ENCODE measurements around the gene KAT2A. TPM values are rescaled to one million over a fixed set of nuclear protein-coding genes. Genes with fewer than 3 reads are reported as not detected.

The KAT2A gene
- total RNA-seq, 1 experiment from 2014 or later, result 24.8 TPM

DNA sequence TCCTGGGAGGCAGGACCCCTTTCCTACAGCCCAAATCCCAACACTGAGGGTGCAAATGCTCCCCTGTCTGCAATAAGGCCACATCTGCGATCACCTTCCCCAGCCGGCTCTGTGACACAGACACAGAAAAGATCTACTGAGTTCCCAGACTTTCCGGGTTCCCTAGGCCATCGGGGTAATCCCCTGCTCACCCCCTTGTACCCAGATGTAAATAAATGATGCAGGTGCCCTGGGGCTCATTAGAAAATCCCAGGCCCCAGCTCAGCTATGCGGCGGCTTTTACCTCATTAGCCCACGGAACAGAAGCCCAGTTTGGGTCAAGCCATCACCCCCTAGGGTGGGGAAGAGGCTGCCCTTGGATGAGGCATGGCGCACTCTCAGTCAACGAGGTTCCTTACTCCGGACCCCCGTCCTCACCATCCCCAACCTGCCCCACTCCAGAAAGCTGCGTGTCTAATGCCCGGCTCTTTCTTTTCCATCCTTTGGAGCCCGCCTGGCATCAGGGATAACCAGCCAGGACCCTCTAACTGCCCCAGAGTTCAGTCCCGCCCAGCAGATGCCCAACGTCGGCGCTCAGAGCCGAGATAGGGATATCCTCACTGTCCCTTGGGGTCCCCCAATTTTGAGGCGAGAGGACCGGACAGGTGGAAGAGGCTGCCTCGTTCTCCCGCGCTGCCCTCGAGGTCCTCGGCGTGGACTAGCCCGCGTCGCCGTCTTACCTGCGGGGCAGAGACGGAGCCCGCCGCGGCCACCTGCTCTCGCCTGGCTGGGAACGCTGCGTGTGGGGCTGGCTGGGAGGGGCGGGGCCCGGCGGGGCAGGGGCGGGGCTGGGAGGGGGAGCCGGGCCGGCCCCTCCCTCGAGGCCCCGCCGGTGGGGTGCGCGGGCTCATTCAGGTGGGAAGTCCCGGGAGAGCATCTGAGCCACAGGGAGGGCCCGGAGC lies 23.2 kb downstream of the KAT2A start, which contains the start of gene ZNF385C:
ZNF385C (minus strand) TSS at position 783 of the 941 bp plus-strand sequence. CDS start 35,417 bp downstream, outside the sequence.
- Histone ChIP-seq H3K36me3 (replicated peaks; ENCODE audit: control insufficient read depth, insufficient read depth, low read length) (no peaks in the 10 kb centered on the region), H3K27me3 (ENCODE audit: control insufficient read depth, insufficient read depth, low read length) (peaks cover 20% of the 10 kb centered on the region), H3K4me3 (ENCODE audit: insufficient read depth, low read depth, low read length) (peak within 1 kb of the TSS; percentile 34; the same call in 1 of the 2 replicates)
- peak; percentile 96 for DNase-seq

DNA sequence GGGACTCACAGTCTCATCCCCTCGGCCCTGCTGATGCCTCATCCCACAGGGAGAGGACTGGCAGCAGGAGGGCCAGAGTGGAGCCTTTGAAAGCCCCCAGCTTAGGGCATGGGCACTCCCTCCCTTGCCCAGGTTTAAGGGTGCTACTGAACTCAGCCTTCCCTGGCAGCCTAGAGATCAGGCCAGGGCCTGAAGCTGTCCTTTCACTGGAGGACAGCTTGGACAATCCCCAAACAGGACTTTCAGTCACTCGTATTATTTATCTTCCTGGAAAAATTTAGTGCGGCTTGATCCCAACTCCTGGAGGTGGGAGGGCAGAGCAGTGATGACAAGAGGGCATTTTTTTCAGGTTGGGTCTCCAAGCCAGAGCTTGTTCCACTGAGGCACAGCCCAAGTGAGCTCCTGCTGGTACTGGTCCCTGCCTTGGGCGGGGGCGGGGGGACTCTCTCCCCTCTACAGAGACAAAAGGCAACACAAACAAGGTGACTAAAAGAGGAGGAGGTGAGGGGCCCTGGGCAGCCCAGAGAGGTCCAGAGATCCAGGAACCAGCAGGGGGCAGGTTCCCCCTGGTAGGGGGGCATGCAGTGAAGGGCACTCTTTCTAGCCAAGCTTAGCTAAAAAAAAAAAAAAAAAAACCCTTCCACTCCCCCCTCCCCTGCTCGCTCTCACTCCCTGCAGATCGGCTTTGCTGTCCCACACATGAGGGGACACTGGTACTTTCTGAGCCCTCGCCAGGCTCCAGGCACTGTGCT lies 24.6 kb downstream of the KAT2A start:
- DNase-seq, result no peak
- no peak overlapping the region for H3K4me3 ChIP-seq (ENCODE audit: insufficient read depth, low read depth, low read length)
- H3K36me3 ChIP-seq (replicated peaks; ENCODE audit: control insufficient read depth, insufficient read depth, low read length), result no peaks in the 10 kb centered on the region
- peaks cover 20% of the 10 kb centered on the region for H3K27me3 ChIP-seq (ENCODE audit: control insufficient read depth, insufficient read depth, low read length)

- Histone ChIP-seq H3K36me3 (replicated peaks; ENCODE audit: control insufficient read depth, insufficient read depth, low read length) (no peaks in the 10 kb centered on the region), H3K27me3 (ENCODE audit: control insufficient read depth, insufficient read depth, low read length) (peaks cover 20% of the 10 kb centered on the region), H3K4me3 (ENCODE audit: insufficient read depth, low read depth, low read length) (no peak overlapping the region)
- no peak for DNase-seq
Measured at GRCh38 chr17:42094375-42095069, 26.6 kb downstream of the KAT2A start.

- Histone ChIP-seq H3K36me3 (replicated peaks; ENCODE audit: control insufficient read depth, insufficient read depth, low read length) (no peaks in the 10 kb centered on the region), H3K27me3 (ENCODE audit: control insufficient read depth, insufficient read depth, low read length) (peaks cover 13% of the 10 kb centered on the region)
- DNase-seq, result no peak
Measured at GRCh38 chr17:42092939-42093338, 28.2 kb downstream of the KAT2A start.

GRCh38 chr17:42090964-42091790 lies 30.0 kb downstream of the KAT2A start:
- DNase-seq, result no peak

More at GRCh38 chr17:42092939-42093338, 28.2 kb downstream of the KAT2A start:
- no peak overlapping the region for H3K4me3 ChIP-seq (ENCODE audit: insufficient read depth, low read depth, low read length)

DNA sequence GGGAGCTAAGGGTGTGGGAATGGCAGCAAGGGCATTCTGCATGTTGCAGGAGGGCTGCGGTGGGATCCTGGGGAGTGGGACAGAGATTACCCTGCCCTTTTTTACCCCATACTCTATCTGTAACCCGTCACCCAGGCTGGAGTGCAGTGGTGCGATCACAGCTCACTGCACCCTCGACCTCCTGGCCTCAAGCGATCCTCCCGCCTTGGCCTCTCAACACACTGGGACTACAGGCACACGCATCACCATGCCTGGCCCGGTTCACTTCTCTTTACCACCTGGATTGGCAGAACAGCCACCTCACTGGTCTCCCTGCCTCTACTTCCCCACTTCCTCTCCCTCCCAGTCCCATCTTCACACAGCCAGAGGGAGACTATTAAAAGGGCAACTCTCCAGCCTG lies 32.4 kb downstream of the KAT2A start:
- Histone ChIP-seq H3K36me3 (replicated peaks; ENCODE audit: control insufficient read depth, insufficient read depth, low read length) (no peaks in the 10 kb centered on the region), H3K4me3 (ENCODE audit: insufficient read depth, low read depth, low read length) (no peak overlapping the region), H3K27me3 (ENCODE audit: control insufficient read depth, insufficient read depth, low read length) (no peaks in the 10 kb centered on the region)
- no peak for DNase-seq

More at GRCh38 chr17:42090964-42091790, 30.0 kb downstream of the KAT2A start:
- Histone ChIP-seq H3K4me3 (ENCODE audit: insufficient read depth, low read depth, low read length) (no peak overlapping the region), H3K36me3 (replicated peaks; ENCODE audit: control insufficient read depth, insufficient read depth, low read length) (no peaks in the 10 kb centered on the region), H3K27me3 (ENCODE audit: control insufficient read depth, insufficient read depth, low read length) (no peaks in the 10 kb centered on the region)

- DNase-seq, result no peak
- H3K27me3 ChIP-seq (ENCODE audit: control insufficient read depth, insufficient read depth, low read length), result no peaks in the 10 kb centered on the region
- no peak overlapping the region for H3K4me3 ChIP-seq (ENCODE audit: insufficient read depth, low read depth, low read length)
- no peaks in the 10 kb centered on the region for H3K36me3 ChIP-seq (replicated peaks; ENCODE audit: control insufficient read depth, insufficient read depth, low read length)
Measured at GRCh38 chr17:42087736-42088705, 33.1 kb downstream of the KAT2A start.

GRCh38 chr17:42087042-42087701 lies 34.0 kb downstream of the KAT2A start:
- Histone ChIP-seq H3K36me3 (replicated peaks; ENCODE audit: control insufficient read depth, insufficient read depth, low read length) (no peaks in the 10 kb centered on the region), H3K4me3 (ENCODE audit: insufficient read depth, low read depth, low read length) (no peak overlapping the region), H3K27me3 (ENCODE audit: control insufficient read depth, insufficient read depth, low read length) (no peaks in the 10 kb centered on the region)
- DNase-seq, result no peak

GRCh38 chr17:42081516-42082129 lies 39.5 kb downstream of the KAT2A start:
- no peak overlapping the region for H3K4me3 ChIP-seq (ENCODE audit: insufficient read depth, low read depth, low read length)
- H3K27me3 ChIP-seq (ENCODE audit: control insufficient read depth, insufficient read depth, low read length), result no peaks in the 10 kb centered on the region
- no peak for DNase-seq
- no peaks in the 10 kb centered on the region for H3K36me3 ChIP-seq (replicated peaks; ENCODE audit: control insufficient read depth, insufficient read depth, low read length)

DNA sequence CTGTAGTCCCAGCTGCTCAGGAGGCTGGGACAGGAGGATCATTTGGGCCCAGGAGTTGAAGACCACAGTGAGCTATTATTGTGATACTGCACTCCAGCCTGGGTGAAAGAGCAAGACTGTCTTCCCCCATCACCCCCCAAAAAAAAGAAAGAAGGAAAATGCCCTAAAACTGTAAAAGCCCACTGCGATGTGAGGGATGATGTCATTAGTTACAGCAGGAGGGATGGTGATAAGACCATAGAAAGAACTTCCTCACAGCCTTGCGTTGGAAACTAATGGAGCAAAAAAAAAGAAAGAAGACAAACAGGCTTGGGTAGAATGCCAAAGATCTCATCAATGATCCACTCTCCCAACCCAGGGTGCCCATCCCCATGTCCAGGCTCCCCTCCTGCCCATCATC lies 41.6 kb downstream of the KAT2A start:
- DNase-seq, result no peak
- no peaks in the 10 kb centered on the region; the same call in 1 of the 2 replicates for H3K27me3 ChIP-seq (ENCODE audit: control insufficient read depth, insufficient read depth, low read length)
- H3K36me3 ChIP-seq (replicated peaks; ENCODE audit: control insufficient read depth, insufficient read depth, low read length), result no peaks in the 10 kb centered on the region
- H3K4me3 ChIP-seq (ENCODE audit: insufficient read depth, low read depth, low read length), result no peak overlapping the region

DNA sequence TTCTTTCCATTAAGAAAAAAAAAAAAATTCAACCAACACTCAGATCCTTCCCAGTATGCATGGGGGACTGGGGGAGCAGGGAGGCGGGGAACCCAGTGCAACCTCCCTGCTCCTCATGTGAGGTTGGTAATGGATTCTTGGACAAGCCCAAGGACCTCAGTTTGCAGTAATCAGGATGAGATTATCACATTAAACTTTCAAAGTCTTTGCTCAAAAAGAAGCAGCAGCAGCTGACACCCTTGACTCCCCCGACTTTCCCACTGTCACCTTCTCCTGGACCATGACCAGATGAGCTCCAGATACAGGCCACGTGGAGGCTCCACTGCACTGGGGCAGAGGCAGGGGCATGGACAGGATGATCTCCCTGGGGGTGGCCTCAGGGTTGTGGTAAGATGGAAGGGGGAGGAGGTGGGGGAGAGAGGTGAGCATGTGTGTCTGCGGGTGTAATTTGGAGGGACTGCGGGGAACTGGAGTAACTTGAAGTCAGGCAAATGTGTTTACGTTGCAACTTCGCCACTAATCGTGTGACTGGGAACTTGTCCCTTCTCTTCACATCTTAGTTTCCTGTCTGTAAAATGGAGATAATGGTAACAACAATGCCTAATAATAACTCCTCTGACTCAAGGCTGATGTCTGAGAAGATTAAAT lies 42.6 kb downstream of the KAT2A start:
- DNase-seq, result no peak
- no peak overlapping the region for H3K4me3 ChIP-seq (ENCODE audit: insufficient read depth, low read depth, low read length)
- no peaks in the 10 kb centered on the region; the same call in 1 of the 2 replicates for H3K27me3 ChIP-seq (ENCODE audit: control insufficient read depth, insufficient read depth, low read length)
- no peaks in the 10 kb centered on the region for H3K36me3 ChIP-seq (replicated peaks; ENCODE audit: control insufficient read depth, insufficient read depth, low read length)

DNA sequence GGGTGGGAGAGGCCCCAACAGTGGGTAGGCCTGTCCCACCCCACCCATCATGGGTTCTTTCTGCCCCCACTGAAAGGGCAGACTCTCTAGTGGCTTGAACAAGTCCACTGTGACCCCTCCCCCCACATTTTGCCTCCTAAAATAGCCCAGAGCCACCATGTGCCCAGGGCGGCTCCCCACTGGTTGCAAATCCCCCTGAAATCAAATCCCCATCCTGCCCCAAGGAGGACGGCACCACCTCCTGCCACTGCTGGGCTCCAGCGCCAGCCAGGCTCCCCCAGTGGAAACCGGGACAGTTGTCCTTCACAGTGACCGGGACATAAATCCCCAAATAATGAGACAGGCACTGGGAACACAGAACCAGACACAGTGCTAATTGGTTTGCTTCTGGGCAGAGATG lies 43.4 kb downstream of the KAT2A start:
- H3K36me3 ChIP-seq (replicated peaks; ENCODE audit: control insufficient read depth, insufficient read depth, low read length), result no peaks in the 10 kb centered on the region
- peaks cover 3% of the 10 kb centered on the region for H3K27me3 ChIP-seq (ENCODE audit: control insufficient read depth, insufficient read depth, low read length)
- H3K4me3 ChIP-seq (ENCODE audit: insufficient read depth, low read depth, low read length), result no peak overlapping the region
- DNase-seq, result peak; percentile 55
